Lung microvascular endothelial cell (primary cell): Measurements from ENCODE around the gene IVD. TPM values are rescaled to one million over a fixed set of nuclear protein-coding genes. Genes with fewer than 3 reads are reported as not detected.
A peak's percentile ranks its signal among the peaks of the same experiment; 100 is the strongest.

ENCODE experiments used
- DNase-seq, 2 donors: peaks; one replicate each; pipeline versions ENCODE4 v3.0.0 to v3.0.0-alpha.2; 2010; ENCODE audit warnings: low read depth in 2 of 2
- total RNA-seq: library from RNA; depleted of rRNA; stranded (reverse); fragments of >200 nt; gene quantifications from 2 replicates; pipeline ENCODE4 v1.2.1, GENCODE V29; 2014

The IVD gene
- total RNA-seq, result 31.4 and 32.3 TPM in 2 replicates

- peak; percentile 97 for DNase-seq
Measured at GRCh38 chr15:40405501-40406381, at the start of gene IVD. TSS of gene IVD (plus strand) at chr15:40405795. CDS start at chr15:40405828, 33 bp downstream.

DNA sequence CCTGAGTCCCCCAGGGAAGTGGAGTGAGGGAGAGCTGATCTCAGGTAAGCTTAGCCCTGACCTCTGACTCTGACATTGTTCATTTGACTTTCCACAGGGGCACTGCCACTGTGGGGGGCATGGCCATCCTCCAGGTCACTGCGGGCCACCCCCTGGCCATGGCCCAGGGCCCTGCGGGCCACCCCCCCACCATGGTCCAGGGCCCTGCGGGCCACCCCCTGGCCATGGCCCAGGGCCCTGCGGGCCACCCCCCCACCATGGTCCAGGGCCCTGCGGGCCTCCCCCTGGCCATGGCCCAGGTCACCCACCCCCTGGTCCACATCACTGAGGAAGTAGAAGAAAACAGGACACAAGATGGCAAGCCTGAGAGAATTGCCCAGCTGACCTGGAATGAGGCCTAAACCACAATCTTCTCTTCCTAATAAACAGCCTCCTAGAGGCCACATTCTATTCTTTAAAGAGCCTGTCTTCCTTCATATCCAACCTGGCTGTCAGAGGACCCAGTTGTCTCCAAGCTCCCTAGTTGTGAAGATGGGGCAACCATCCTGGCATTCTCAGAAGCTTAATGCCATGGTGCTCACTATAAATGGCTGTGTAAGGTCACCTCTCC lies 49.5 kb upstream of the IVD start:
- no peak for DNase-seq

GRCh38 chr15:40357246-40357645 lies 48.3 kb upstream of the IVD start:
- DNase-seq, result no peak

DNA sequence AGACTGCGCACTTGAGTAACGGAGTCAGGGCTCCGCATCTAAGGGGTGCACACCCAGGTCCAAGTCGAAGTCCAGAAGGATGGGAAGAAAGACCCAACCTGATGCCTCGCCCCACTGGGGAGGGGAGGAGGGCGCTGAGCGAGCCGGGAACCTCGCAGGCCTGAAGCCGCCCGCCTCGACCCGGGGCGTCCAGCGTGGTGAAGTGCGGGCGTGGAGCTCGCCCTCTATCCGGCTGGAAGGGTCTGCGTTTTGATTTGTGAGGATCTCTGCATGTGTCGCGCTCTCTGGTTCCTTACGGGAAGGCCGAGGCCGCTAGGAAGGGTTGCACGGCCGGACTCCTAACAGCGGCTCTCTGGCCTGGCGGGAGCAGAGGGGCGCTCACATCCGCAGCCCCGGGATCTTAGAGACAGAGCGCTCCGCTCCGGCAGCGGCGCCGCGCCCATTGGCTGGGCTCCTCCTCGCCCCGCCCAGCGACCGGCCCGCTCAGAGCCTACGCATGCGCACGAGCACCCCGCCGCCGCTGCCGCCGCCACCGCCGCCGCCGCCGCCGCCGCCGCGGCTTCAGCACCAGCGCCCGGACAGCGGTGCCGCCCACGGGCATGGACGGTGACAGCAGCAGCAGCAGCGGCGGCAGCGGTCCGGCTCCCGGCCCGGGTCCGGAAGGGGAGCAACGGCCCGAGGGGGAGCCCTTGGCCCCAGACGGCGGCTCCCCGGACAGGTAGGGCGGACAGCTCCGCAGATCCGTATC lies 47.7 kb upstream of the IVD start, which contains the start of gene DISP2:
Gene DISP2, plus strand, starts transcription at position 497 of the 748 bp plus-strand sequence. Its CDS starts 103 bp downstream, at position 600.
- DNase-seq, result peak; percentile 79 to 84

DNA sequence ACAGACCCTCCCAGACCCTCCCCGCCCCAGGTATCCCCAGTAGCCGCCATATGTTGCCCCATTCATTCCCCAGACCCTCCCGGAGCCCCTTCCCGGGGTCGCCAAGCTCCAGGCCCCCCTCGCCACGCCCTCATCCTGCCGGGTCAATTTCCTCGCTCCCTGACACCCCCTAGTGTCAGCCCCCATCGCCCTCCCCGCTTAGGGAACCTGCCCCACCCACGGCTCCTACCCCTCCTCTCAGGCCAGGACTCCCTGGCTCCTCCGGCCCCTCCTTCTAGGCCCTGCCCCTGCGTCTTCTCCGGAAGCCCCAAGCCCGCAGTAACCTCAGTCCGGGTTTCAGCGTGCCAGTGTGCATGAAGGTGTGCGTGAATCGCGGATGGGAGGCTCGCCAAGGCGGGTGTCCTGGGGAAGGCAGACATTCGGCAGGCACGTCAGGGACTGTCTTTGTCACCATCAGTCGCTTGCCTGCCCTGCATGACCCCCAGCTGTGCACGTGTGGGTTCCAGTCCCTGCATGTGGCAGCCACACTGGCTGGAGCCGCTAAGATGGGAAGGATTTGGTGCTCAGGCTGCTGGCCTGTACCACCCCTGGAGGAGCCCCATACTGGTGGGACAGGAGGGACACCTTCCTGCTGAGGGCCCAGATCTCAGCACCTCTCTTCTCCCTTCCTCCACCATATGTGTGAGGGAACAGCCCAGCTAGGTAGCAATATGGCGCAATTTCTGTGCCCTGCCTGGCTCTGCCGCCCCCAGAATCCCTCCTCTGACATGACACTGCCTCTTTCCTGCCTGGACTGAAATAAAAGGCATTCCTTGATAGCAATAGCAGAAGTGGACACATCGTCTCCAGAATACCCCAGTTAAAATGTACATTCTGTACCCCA lies 46.9 kb upstream of the IVD start:
- DNase-seq, result no peak

- DNase-seq, result no peak
Measured at GRCh38 chr15:40360015-40360414, 45.6 kb upstream of the IVD start.

DNA sequence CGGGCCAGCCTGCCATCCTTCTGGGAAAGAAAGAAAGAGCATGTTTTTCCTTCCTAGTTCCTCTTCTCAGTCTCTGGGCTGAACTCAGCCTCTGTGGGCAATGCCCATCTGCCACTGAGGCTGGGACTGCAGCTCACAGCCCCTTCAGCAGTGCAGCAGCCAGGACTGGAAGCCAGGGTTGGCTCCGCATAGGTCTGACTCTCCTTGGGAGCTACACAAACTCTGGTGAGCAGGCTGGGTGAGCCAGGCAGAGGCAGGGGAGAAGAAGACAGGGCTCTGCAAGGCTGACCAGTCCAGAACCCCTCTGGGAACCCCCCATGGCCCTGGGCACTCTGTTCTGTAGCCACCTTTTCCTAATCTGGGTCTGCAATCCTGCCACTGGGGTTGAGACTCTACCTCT lies 44.0 kb upstream of the IVD start:
- no peak for DNase-seq

GRCh38 chr15:40363611-40364010 lies 42.0 kb upstream of the IVD start:
- DNase-seq, result no peak

- no peak for DNase-seq
Measured at GRCh38 chr15:40364251-40364650, 41.3 kb upstream of the IVD start.

- no peak for DNase-seq
Measured at GRCh38 chr15:40365016-40365415, 40.6 kb upstream of the IVD start.

DNA sequence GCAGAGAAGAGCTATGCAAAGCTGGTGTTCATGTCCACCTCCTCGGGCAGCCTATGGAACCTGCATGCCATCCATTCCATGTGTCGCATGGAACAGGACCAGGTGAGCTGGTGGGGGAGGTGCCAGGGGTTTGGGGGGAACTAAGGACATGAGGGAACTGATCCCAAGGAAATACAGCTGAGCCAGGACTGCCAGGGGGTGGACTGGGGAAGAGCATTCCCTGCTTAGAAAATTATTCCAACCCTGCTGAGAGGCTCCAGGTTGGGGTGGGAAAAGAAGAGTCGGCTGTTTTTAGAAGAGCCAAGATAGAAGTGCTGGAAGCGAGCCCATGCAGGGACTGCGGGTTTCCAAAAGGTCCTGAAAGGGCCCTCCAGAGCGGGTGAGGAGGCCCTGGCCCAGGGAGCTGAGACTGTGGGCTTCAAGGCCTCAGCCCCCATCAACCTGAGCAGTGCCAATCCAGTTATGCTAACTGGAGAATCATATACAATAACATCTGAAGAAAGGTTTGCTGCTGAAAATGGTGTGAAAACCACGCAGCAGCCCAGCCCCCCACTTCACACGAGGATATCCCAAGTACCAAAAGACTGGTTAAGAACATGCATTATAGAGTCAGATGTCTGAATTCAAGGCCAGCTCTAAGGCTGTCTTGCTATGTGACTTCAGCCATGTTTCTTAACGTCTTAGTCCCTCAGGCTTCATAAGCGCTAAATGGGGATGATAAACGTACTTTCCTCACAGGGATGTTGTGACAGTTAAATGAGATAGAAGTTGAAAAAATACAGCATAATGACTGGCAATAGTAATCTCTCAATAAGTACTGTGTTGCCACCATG lies 39.8 kb upstream of the IVD start:
- DNase-seq, result no peak

DNA sequence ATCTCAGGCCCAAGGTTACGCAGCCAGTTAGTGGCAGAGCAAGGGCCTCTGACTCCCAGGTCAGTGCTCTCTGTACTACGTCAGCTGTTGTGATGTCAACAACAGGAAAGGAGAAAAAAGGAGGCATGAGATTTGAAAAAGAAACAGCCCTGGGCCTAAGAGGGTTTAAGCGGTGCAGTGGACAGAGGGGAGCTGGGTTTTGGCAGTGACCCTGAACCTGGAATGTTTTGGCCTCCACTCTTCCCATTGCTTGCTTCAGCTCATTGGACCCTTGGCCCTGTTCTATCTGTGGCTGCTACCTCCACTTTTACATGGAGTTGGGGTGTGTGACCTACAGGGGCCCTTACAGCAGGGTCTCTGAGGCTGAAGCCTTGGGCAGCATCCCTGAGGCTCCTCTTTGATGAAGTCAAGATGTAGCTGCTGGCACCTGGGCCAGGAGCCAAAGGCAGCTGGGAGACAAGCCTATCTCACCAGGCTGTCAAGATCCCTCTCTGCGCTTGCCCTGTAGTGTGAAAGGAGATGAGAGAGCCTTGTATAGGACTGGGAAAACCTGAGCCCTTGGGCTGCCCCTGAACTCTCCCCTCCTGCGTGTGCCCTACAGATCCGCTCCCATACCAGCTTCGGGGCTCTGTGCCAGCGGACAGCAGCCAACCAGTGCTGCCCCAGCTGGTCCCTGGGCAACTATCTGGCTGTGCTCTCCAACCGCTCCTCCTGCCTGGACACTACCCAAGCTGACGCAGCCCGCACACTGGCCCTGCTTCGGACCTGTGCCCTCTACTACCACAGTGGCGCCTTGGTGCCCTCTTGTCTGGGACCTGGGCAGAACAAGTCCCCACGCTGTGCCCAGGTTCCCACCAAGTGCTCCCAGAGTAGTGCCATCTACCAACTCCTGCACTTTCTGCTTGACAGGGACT lies 38.9 kb upstream of the IVD start:
- DNase-seq, result no peak

DNA sequence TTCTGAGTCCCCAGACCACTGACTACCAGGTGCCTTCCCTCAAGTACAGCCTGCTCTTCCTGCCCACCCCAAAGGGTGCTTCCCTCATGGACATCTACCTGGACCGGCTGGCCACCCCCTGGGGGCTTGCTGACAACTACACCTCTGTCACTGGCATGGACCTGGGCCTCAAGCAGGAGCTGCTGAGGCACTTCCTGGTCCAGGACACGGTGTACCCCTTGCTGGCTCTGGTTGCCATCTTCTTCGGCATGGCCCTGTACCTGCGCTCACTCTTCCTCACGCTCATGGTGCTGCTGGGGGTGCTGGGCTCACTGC lies 38.3 kb upstream of the IVD start:
- DNase-seq, result no peak

- DNase-seq, result peak; percentile 91 to 93
Measured at GRCh38 chr15:40367686-40368611, 37.6 kb upstream of the IVD start.

- no peak for DNase-seq
Measured at GRCh38 chr15:40368719-40369473, 36.7 kb upstream of the IVD start.

DNA sequence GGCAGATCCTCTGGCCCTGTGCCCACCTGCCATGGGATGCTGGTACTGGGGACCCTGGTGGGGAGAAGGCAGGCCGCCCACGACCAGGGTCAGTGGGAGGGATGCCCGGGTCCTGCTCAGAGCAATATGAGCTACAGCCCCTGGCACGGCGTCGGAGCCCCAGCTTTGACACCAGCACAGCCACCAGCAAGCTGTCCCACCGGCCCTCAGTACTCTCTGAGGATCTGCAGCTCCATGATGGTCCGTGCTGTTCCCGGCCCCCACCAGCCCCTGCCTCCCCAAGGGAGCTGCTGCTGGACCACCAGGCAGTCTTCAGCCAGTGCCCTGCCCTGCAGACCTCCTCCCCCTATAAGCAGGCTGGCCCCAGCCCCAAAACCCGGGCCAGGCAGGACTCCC lies 36.1 kb upstream of the IVD start:
- DNase-seq, result no peak

- no peak for DNase-seq
Measured at GRCh38 chr15:40369971-40370370, 35.6 kb upstream of the IVD start.
